ENCODE data around the gene DNM1. TPM values are rescaled to one million over a fixed set of nuclear protein-coding genes. Genes with fewer than 3 reads are reported as not detected.

DNM1 gene
- total and polyA plus RNA-seq, 10 of the 15 experiments (the other 5 are each of a cell fraction or from before 2014, with no cell fraction given) = 0.06 to 0.67 (median 0.19) TPM; not detected in 3

DNA sequence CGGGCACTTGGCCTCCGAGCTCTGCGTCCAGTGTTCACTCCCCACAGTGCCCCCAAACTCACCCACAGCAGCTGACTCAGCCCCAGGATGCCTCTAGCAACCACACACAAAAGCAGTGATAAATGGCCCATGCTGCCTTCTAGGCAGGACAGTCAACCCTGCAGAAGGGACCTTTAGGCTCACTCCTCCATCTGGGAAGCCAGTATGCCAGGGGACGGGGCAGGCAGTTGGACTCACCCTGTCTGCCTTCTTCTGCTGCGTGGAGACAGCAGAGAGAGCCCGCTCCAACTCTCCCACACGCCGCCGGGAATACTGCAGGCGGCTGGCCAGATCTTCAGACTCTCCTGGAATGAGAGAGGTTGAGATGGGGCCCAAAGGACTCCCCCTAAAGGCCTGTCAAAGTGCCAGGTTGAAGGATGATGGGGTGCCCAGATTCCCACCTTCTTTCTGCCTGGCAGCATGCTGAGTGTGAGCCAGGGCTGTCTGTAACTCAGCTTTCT is 62.2 kb downstream of the DNM1 start (continued):
- no peak for TF ChIP-seq IKZF1 (conservative IDR thresholded peaks at IDR 0.05)
- TF ChIP-seq, protein P1, sequence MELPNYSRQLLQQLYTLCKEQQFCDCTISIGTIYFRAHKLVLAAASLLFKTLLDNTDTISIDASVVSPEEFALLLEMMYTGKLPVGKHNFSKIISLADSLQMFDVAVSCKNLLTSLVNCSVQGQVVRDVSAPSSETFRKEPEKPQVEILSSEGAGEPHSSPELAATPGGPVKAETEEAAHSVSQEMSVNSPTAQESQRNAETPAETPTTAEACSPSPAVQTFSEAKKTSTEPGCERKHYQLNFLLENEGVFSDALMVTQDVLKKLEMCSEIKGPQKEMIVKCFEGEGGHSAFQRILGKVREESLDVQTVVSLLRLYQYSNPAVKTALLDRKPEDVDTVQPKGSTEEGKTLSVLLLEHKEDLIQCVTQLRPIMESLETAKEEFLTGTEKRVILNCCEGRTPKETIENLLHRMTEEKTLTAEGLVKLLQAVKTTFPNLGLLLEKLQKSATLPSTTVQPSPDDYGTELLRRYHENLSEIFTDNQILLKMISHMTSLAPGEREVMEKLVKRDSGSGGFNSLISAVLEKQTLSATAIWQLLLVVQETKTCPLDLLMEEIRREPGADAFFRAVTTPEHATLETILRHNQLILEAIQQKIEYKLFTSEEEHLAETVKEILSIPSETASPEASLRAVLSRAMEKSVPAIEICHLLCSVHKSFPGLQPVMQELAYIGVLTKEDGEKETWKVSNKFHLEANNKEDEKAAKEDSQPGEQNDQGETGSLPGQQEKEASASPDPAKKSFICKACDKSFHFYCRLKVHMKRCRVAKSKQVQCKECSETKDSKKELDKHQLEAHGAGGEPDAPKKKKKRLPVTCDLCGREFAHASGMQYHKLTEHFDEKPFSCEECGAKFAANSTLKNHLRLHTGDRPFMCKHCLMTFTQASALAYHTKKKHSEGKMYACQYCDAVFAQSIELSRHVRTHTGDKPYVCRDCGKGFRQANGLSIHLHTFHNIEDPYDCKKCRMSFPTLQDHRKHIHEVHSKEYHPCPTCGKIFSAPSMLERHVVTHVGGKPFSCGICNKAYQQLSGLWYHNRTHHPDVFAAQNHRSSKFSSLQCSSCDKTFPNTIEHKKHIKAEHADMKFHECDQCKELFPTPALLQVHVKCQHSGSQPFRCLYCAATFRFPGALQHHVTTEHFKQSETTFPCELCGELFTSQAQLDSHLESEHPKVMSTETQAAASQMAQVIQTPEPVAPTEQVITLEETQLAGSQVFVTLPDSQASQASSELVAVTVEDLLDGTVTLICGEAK (IDR thresholded peaks at IDR 0.05; ENCODE audit: borderline replicate concordance) = no peak
- TF ChIP-seq HDGF (IDR thresholded peaks at IDR 0.05) = no peak
- TF ChIP-seq, protein P2, sequence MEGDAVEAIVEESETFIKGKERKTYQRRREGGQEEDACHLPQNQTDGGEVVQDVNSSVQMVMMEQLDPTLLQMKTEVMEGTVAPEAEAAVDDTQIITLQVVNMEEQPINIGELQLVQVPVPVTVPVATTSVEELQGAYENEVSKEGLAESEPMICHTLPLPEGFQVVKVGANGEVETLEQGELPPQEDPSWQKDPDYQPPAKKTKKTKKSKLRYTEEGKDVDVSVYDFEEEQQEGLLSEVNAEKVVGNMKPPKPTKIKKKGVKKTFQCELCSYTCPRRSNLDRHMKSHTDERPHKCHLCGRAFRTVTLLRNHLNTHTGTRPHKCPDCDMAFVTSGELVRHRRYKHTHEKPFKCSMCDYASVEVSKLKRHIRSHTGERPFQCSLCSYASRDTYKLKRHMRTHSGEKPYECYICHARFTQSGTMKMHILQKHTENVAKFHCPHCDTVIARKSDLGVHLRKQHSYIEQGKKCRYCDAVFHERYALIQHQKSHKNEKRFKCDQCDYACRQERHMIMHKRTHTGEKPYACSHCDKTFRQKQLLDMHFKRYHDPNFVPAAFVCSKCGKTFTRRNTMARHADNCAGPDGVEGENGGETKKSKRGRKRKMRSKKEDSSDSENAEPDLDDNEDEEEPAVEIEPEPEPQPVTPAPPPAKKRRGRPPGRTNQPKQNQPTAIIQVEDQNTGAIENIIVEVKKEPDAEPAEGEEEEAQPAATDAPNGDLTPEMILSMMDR (IDR thresholded peaks at IDR 0.05 in 2 of 3, conservative IDR thresholded peaks at IDR 0.05 in 1 of 3; ENCODE audit: control insufficient read depth in 2 of 3, extremely low read depth in 1 of 3, insufficient read depth in 1 of 3, low read depth in 3 of 3, low read length in 3 of 3) = no peak
- no peak for TF ChIP-seq RAD51 (IDR thresholded peaks at IDR 0.05)
